ENCODE measurements around the gene SPATA16. TPM values are rescaled to one million over a fixed set of nuclear protein-coding genes. Genes with fewer than 3 reads are reported as not detected.

Gene SPATA16
- total and polyA plus RNA-seq, 8 donors = not detected

DNA sequence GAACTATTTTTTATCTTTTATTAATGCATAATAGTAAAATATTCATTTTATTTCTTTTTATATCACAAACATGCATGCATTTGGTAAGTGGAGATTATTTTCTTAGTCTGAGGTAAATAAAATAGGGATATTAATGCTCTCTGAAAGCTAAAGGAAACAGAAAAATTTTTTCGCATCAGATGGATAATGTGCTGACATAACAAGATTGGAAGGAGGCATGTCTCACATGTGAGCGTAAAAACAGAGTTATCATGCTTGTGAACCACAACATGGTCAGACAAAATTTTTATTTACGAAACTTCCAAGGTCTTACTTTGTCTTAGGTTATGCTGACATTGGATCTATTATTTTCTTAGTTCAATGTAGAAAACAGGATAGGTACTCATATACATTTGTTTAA is 166.1 kb downstream of the SPATA16 start:
- no peak for TF ChIP-seq CTCF (IDR thresholded peaks at IDR 0.05)
- no peak for ATAC-seq
- no peaks in the 10 kb centered on the region for H3K27me3 ChIP-seq
- no peaks in the 10 kb centered on the region for H3K4me1 ChIP-seq
- DNase-seq = no peak
- no peaks in the 10 kb centered on the region for H3K9me3 ChIP-seq
- H3K36me3 ChIP-seq = no peaks in the 10 kb centered on the region
- no peak overlapping the region for H3K27ac ChIP-seq
- no peak overlapping the region for H3K4me3 ChIP-seq
- intact Hi-C loops (cut with DNase I) = no loop called here

- H3K4me1 ChIP-seq = no peaks in the 10 kb centered on the region
- no peak overlapping the region for H3K27ac ChIP-seq
- intact Hi-C loops (cut with DNase I) = no loop called here
- no peak for DNase-seq
- no peaks in the 10 kb centered on the region for H3K36me3 ChIP-seq
- no peak for TF ChIP-seq CTCF (IDR thresholded peaks at IDR 0.05)
- no peak for ATAC-seq
- H3K27me3 ChIP-seq = no peaks in the 10 kb centered on the region
- H3K9me3 ChIP-seq = no peaks in the 10 kb centered on the region
- H3K4me3 ChIP-seq = no peak overlapping the region
Measured at GRCh38 chr3:172973799-172974198, 167.2 kb downstream of the SPATA16 start.

DNA sequence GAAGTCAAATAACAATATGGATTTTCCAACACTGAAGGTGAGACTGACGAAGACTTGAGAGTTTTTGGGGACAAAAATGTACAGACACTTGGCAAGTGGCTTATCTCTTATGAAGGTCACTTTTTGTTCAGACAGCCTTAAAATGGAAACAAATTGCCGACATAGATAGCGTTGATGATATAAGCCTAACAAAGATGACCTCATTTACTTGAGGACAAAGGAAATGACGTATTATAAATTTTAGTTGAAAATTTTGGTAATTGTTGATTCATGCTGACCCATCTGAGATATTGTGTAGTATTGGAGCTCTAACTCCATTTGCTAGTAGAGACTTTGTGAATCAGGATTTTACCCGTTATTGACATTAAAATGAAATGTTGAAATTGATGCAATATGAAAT is 168.3 kb downstream of the SPATA16 start:
- no peaks in the 10 kb centered on the region for H3K27me3 ChIP-seq
- TF ChIP-seq CTCF (IDR thresholded peaks at IDR 0.05) = no peak
- H3K4me1 ChIP-seq = no peaks in the 10 kb centered on the region
- no peaks in the 10 kb centered on the region for H3K36me3 ChIP-seq
- no peak overlapping the region for H3K4me3 ChIP-seq
- DNase-seq (no peak), ATAC-seq (no peak)
- intact Hi-C loops (cut with DNase I) = no loop called here
- no peak overlapping the region for H3K27ac ChIP-seq
- H3K9me3 ChIP-seq = no peaks in the 10 kb centered on the region

DNA sequence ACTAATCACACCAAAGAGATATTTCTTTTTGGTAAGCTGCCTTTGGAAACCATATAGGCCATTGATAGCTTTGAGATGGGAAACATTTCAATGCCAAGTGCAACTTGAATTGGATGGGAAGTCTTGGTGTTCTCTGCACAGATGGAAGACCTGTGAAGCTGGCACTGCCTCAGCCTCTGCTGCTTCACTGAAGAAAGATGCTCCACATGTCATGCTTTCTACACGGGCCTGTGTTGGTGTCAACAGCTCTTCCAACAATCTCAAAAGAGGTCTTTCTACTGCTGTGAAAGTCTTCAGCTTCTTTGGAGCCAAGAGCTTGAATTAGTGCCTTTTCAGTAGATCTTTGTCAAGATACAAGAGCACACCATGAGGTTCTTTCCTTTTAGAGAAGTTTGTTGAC is 169.0 kb downstream of the SPATA16 start:
- Histone ChIP-seq H3K36me3 (no peaks in the 10 kb centered on the region), H3K4me3 (no peak overlapping the region), H3K9me3 (no peaks in the 10 kb centered on the region), H3K27ac (no peak overlapping the region), H3K27me3 (no peaks in the 10 kb centered on the region), H3K4me1 (no peaks in the 10 kb centered on the region)
- no peak for ATAC-seq
- intact Hi-C loops (cut with DNase I) = no loop called here
- no peak for DNase-seq
- no peak for TF ChIP-seq CTCF (IDR thresholded peaks at IDR 0.05)

DNA sequence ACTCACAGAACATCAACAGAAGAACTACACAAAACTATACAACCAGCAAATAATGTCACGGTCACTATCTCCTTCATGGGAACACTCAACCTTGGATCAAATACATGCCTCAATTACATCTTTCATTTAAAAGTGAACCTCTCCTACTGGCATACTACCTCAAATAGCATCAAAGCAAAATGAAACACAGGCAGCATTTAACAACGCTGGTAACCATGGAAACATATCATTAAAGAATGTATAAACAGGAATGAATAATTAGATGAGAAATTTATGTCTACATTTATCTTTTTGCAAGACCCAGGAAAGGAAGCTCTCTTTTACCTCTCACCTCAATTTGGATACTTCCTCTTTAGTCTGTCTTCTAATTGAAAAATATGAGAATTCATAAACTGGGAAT is 172.4 kb downstream of the SPATA16 start:
- ATAC-seq (no peak), DNase-seq (no peak)
- no peak for TF ChIP-seq CTCF (IDR thresholded peaks at IDR 0.05)
- intact Hi-C loops (cut with DNase I) = no loop called here
- Histone ChIP-seq H3K27me3 (no peaks in the 10 kb centered on the region), H3K27ac (no peak overlapping the region), H3K36me3 (no peaks in the 10 kb centered on the region), H3K4me3 (no peak overlapping the region), H3K9me3 (no peaks in the 10 kb centered on the region), H3K4me1 (no peaks in the 10 kb centered on the region)
